B cell (primary cell): ENCODE data around the gene KCNQ2.

Experiments used
- EZH2 ChIP-seq: IDR thresholded peaks from 2 replicates; pipeline ENCODE4 v1.6.1; 2012; ENCODE audit warnings: borderline replicate concordance, low read depth, mild to moderate bottlenecking, moderate library complexity, low read length; ENCODE audit not compliant: insufficient read depth, poor library complexity, severe bottlenecking
- TF ChIP-seq, protein P1 (sequence below): fragments of 200-600 bp; IDR thresholded peaks from one replicate; pipeline ENCODE4 v1.8.0; 2022; ENCODE audit warnings: antibody characterized with exemption, mild to moderate bottlenecking

DNA sequence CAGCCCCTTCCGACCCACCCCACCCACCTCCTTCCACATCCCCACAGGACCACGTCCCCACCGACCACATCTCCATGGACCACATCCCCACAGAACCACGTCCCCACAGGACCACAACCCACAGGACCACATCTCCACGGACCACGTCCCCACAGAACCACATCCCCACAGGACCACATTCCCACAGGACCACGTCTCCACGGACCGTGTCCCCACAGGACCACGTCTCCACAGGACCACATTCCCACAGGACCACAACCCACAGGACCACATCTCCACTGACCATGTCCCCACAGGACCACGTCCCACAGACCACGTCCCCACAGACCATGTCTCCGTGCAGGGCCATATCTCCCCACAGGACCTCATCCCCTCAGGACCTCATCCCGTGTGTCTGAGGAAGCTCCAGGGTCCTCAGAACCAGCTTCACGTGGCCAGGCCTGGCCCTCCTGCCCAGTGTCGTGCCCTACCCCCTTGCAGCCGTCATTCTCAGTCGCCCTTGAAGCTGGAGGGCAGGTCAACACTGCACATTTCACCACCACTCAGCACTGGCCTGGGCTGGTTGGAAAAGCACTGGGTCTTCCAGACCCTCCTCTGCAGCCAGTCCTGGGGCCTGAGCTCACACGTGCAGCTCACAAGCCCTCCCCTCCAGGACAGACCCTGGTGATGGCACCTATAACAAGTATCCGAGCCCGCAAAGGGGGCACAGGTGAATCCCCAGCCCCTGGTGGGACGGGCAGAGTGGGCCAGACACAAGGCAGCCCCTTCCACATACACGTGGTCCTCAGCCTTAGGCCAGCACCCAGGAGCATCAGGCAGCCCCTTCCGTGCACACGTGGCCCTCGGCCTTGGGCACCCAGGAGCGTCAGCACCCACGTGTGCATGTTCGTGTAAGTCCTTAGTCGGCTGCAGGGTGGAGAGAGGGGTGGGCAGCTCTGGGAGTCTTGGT lies 115.2 kb downstream of the KCNQ2 start:
- TF ChIP-seq, protein P1, sequence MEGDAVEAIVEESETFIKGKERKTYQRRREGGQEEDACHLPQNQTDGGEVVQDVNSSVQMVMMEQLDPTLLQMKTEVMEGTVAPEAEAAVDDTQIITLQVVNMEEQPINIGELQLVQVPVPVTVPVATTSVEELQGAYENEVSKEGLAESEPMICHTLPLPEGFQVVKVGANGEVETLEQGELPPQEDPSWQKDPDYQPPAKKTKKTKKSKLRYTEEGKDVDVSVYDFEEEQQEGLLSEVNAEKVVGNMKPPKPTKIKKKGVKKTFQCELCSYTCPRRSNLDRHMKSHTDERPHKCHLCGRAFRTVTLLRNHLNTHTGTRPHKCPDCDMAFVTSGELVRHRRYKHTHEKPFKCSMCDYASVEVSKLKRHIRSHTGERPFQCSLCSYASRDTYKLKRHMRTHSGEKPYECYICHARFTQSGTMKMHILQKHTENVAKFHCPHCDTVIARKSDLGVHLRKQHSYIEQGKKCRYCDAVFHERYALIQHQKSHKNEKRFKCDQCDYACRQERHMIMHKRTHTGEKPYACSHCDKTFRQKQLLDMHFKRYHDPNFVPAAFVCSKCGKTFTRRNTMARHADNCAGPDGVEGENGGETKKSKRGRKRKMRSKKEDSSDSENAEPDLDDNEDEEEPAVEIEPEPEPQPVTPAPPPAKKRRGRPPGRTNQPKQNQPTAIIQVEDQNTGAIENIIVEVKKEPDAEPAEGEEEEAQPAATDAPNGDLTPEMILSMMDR: no peak
- TF ChIP-seq EZH2: no peak
